GM18907 (cell line): ENCODE data around the gene QKI.
"Not testable (repeated sequence)": the region's sequence is repeated elsewhere in the genome, so short reads cannot be mapped to it uniquely, and the experiment has no call there.

Experiments
- ATAC-seq: cut with Tn5 transposase; IDR thresholded peaks from one replicate; pipeline ENCODE4 v1.9.1; 2021; ENCODE audit warnings: mild to moderate bottlenecking, moderate library complexity; ENCODE audit not compliant: unreplicated experiment

The QKI gene

GRCh38 chr6:163474581-163474980 is 60.1 kb downstream of the QKI start:
- no peak for ATAC-seq

GRCh38 chr6:163476946-163477345 is 62.4 kb downstream of the QKI start:
- ATAC-seq, result not testable (repeated sequence)

GRCh38 chr6:163483107-163483506 is 68.6 kb downstream of the QKI start:
- no peak for ATAC-seq

GRCh38 chr6:163485388-163485851 is 70.9 kb downstream of the QKI start:
- ATAC-seq, result no peak

- ATAC-seq, result no peak
These were observed 72.3 kb downstream of the QKI start for GRCh38 chr6:163486821-163487220.

- no peak for ATAC-seq
These were observed 73.1 kb downstream of the QKI start for GRCh38 chr6:163487606-163488005.

- ATAC-seq, result no peak
These were observed 75.1 kb downstream of the QKI start for GRCh38 chr6:163489584-163489983.

GRCh38 chr6:163490826-163491577 is 76.5 kb downstream of the QKI start:
- ATAC-seq, result no peak

GRCh38 chr6:163491737-163492300 is 77.3 kb downstream of the QKI start:
- no peak for ATAC-seq

GRCh38 chr6:163494279-163494727 is 79.8 kb downstream of the QKI start:
- ATAC-seq, result no peak

- no peak for ATAC-seq
These were observed 81.7 kb downstream of the QKI start for GRCh38 chr6:163496205-163496604.

- ATAC-seq, result no peak
These were observed 85.6 kb downstream of the QKI start for GRCh38 chr6:163500105-163500504.

GRCh38 chr6:163501026-163501425 is 86.5 kb downstream of the QKI start:
- no peak for ATAC-seq

GRCh38 chr6:163501439-163501838 is 86.9 kb downstream of the QKI start:
- no peak for ATAC-seq

- ATAC-seq, result no peak
These were observed 90.6 kb downstream of the QKI start for GRCh38 chr6:163504984-163505640.

GRCh38 chr6:163507965-163508364 is 93.4 kb downstream of the QKI start:
- ATAC-seq, result no peak

- no peak for ATAC-seq
These were observed 98.5 kb downstream of the QKI start for GRCh38 chr6:163513003-163513402.

GRCh38 chr6:163513570-163514166 is 99.2 kb downstream of the QKI start:
- ATAC-seq, result no peak

- ATAC-seq, result no peak
These were observed 102.4 kb downstream of the QKI start for GRCh38 chr6:163516908-163517307.

- ATAC-seq, result no peak
These were observed 106.4 kb downstream of the QKI start for GRCh38 chr6:163520956-163521355.

GRCh38 chr6:163522033-163522432 is 107.5 kb downstream of the QKI start:
- ATAC-seq, result no peak

- ATAC-seq, result no peak
These were observed 111.4 kb downstream of the QKI start for GRCh38 chr6:163525926-163526325.
